IMR-90 (cell line): ENCODE measurements around the gene CLEC4M. TPM values are rescaled to one million over a fixed set of nuclear protein-coding genes. Genes with fewer than 3 reads are reported as not detected.

Source experiments
- ATAC-seq: fragments of 200-7000 bp; cut with Tn5 transposase; 2 replicates; pipeline ENCODE4 v1.9.1; 2020; ENCODE audit warnings: low read depth, mild to moderate bottlenecking, moderate library complexity
- BruUV-seq: library from RNA; stranded (reverse); fragments of 400-500 nt; replicated peaks from 2 replicates; lab custom pipeline; 2021; lab: Mats Ljungman, UMichigan
- CTCF ChIA-PET: fragments of 300-600 bp; formaldehyde crosslinking; extraction: SDS; loops from one replicate; lab custom pipeline; 2021; ENCODE audit warnings: antibody characterized with exemption; lab: Yijun Ruan, JAX
- POLR2A ChIA-PET: fragments of 300-600 bp; sonication (Branson Sonifier 250); formaldehyde crosslinking; loops from one replicate; lab custom pipeline; 2022; ENCODE audit warnings: antibody characterized with exemption; ENCODE audit not compliant: unreplicated experiment; lab: Charles Lee
- DNase-seq: peaks from one replicate; pipeline ENCODE4 v3.0.0; 2013
- H2AFZ ChIP-seq: replicated peaks from 2 replicates; pipeline ENCODE3; 2013; ENCODE audit warnings: low read length, mild to moderate bottlenecking; ENCODE audit not compliant: poor library complexity
- H2AK5ac ChIP-seq: 2 replicates; pipeline ENCODE4 v1.6.1; 2013; ENCODE audit warnings: low read depth, low read length, inconsistent platforms
- H2AK9ac ChIP-seq: replicated peaks from 2 replicates; pipeline ENCODE3; 2013; ENCODE audit warnings: mild to moderate bottlenecking, low read depth, low read length, moderate library complexity; ENCODE audit not compliant: poor library complexity
- H2BK120ac ChIP-seq: 2 replicates; pipeline ENCODE4 v1.6.1; 2013; ENCODE audit warnings: low read depth, low read length, inconsistent platforms
- H2BK15ac ChIP-seq: 3 replicates; pipeline ENCODE4 v1.6.1; 2013; ENCODE audit warnings: low read depth, low read length, inconsistent platforms
- H2BK20ac ChIP-seq: 2 replicates; pipeline ENCODE4 v1.6.1; 2013; ENCODE audit warnings: low read depth, mild to moderate bottlenecking, inconsistent platforms, low read length, moderate library complexity
- H2BK5ac ChIP-seq: 2 replicates; pipeline ENCODE4 v1.6.1; 2013; ENCODE audit warnings: mild to moderate bottlenecking, low read depth, low read length, inconsistent platforms; ENCODE audit not compliant: poor library complexity, severe bottlenecking
- H3K14ac ChIP-seq: replicated peaks from 2 replicates; pipeline ENCODE4 v1.6.1; 2013; ENCODE audit warnings: low read depth, low read length, inconsistent platforms
- H3K18ac ChIP-seq: 2 replicates; pipeline ENCODE4 v1.6.1; 2013; ENCODE audit warnings: low read depth, low read length, control low read depth
- H3K23ac ChIP-seq: 2 replicates; pipeline ENCODE4 v1.6.1; 2013; ENCODE audit warnings: low read depth, low read length, inconsistent platforms
- H3K27ac ChIP-seq: 2 replicates; pipeline ENCODE4 v1.5.1; 2013; ENCODE audit warnings: mild to moderate bottlenecking, control low read depth, low read length; ENCODE audit not compliant: insufficient read depth
- H3K27me3 ChIP-seq: 2 replicates; pipeline ENCODE4 v1.6.1; 2013; ENCODE audit warnings: low read length; ENCODE audit not compliant: control insufficient read depth, insufficient read depth
- H3K36me3 ChIP-seq: 2 replicates; pipeline ENCODE4 v1.6.1; 2013; ENCODE audit warnings: low read length, mixed read lengths; ENCODE audit not compliant: control insufficient read depth, insufficient read depth
- H3K4ac ChIP-seq: 2 replicates; pipeline ENCODE4 v1.6.1; 2013; ENCODE audit warnings: low read depth, low read length, inconsistent platforms
- H3K4me1 ChIP-seq: 2 replicates; pipeline ENCODE4 v1.6.1; 2013; ENCODE audit warnings: low read length, mixed read lengths; ENCODE audit not compliant: control insufficient read depth, insufficient read depth
- H3K4me2 ChIP-seq: 2 replicates; pipeline ENCODE4 v1.6.1; 2013; ENCODE audit warnings: low read depth, mild to moderate bottlenecking, control low read depth, low read length, moderate library complexity
- H3K4me3 ChIP-seq: 2 replicates; pipeline ENCODE4 v1.5.1; 2013; ENCODE audit warnings: low read depth, mild to moderate bottlenecking, control low read depth, low read length, moderate library complexity; ENCODE audit not compliant: insufficient read depth
- H3K56ac ChIP-seq: 2 replicates; pipeline ENCODE4 v1.6.1; 2013; ENCODE audit warnings: low read length, inconsistent platforms; ENCODE audit not compliant: insufficient read depth; ENCODE audit errors: extremely low read depth
- H3K79me1 ChIP-seq, 2 experiments: 2 replicates each; pipeline ENCODE4 v1.6.1; 2013; ENCODE audit warnings: low read length in 2 of 2, inconsistent platforms in 1 of 2, low read depth in 1 of 2
- H3K9ac ChIP-seq: 2 replicates; pipeline ENCODE4 v1.6.1; 2013; ENCODE audit warnings: low read depth, low read length, control low read depth
- H3K9me1 ChIP-seq: 2 replicates; pipeline ENCODE4 v1.6.1; 2013; ENCODE audit warnings: low read length, inconsistent platforms; ENCODE audit not compliant: insufficient read depth
- H3K9me3 ChIP-seq: 2 replicates; pipeline ENCODE4 v1.6.1; 2013; ENCODE audit warnings: low read length; ENCODE audit not compliant: control insufficient read depth, insufficient read depth
- H4K20me1 ChIP-seq: 2 replicates; pipeline ENCODE4 v1.6.1; 2013; ENCODE audit warnings: low read length, inconsistent platforms; ENCODE audit not compliant: insufficient read depth
- H4K5ac ChIP-seq: 2 replicates; pipeline ENCODE4 v1.6.1; 2013; ENCODE audit warnings: mild to moderate bottlenecking, low read depth, low read length, control low read depth
- H4K8ac ChIP-seq, 2 experiments: 2 replicates each; pipeline ENCODE4 v1.6.1; 2013; ENCODE audit warnings: low read depth in 2 of 2, low read length in 2 of 2, control low read depth in 1 of 2, inconsistent platforms in 1 of 2
- H4K91ac ChIP-seq: 2 replicates; pipeline ENCODE4 v1.6.1; 2013; ENCODE audit warnings: low read depth, low read length, inconsistent platforms; ENCODE audit not compliant: insufficient read depth
- CHD1 ChIP-seq: IDR thresholded peaks from 2 replicates; pipeline ENCODE4 v1.6.1; 2012; ENCODE audit warnings: low read depth, low read length, improper control_type of control experiment
- FOS ChIP-seq: fragments of 150-350 bp; IDR thresholded peaks from 2 replicates; pipeline ENCODE4 v1.6.1; 2016; ENCODE audit warnings: low read depth, low read length
- MAFK ChIP-seq: IDR thresholded peaks from 2 replicates; pipeline ENCODE4 v1.6.1; 2012; ENCODE audit warnings: low read depth, low read length, improper control_type of control experiment
- MAZ ChIP-seq: IDR thresholded peaks from 2 replicates; pipeline ENCODE4 v1.6.1; 2012; ENCODE audit warnings: low read depth, mild to moderate bottlenecking, low read length, improper control_type of control experiment, moderate library complexity, borderline replicate concordance
- MXI1 ChIP-seq: IDR thresholded peaks from 2 replicates; pipeline ENCODE4 v1.6.1; 2012; ENCODE audit warnings: low read depth, mild to moderate bottlenecking, low read length, moderate library complexity, borderline replicate concordance
- POLR2A ChIP-seq: IDR thresholded peaks from 2 replicates; pipeline ENCODE4 v1.6.1; 2012; ENCODE audit warnings: mild to moderate bottlenecking, low read depth, low read length
- RAD21 ChIP-seq: IDR thresholded peaks from 2 replicates; pipeline ENCODE4 v1.6.1; 2012; ENCODE audit warnings: low read length, improper control_type of control experiment
- RCOR1 ChIP-seq: IDR thresholded peaks from 2 replicates; pipeline ENCODE4 v1.6.1; 2012; ENCODE audit warnings: mild to moderate bottlenecking, low read length, improper control_type of control experiment; ENCODE audit not compliant: insufficient replicate concordance
- SMC3 ChIP-seq: fragments of 150-350 bp; IDR thresholded peaks from 2 replicates; pipeline ENCODE4 v1.6.1; 2016; ENCODE audit warnings: low read depth, mild to moderate bottlenecking, antibody characterized with exemption, low read length, moderate library complexity
- WGBS, 2 experiments: methylation state at CpG; one replicate each; pipeline versions ENCODE4 v1.1.5 to v1.1.7; 2013; ENCODE audit warnings: missing lambda C conversion rate in 2 of 2; ENCODE audit not compliant: insufficient read length in 1 of 2; ENCODE audit errors: extremely low coverage in 2 of 2; 5-methylcytosine and 5-hydroxymethylcytosine counted together
- dilution Hi-C: fragments of 300-500 bp; cut with HindIII; formaldehyde crosslinking; loops from one replicate; pipeline ENCODE4 v1.14.3; 2018; ENCODE audit warnings: low sequenced_read_pairs; ENCODE audit not compliant: unreplicated experiment
- in situ Hi-C: fragments of 300-500 bp; cut with MboI; formaldehyde crosslinking; loops from 3 replicates; pipeline ENCODE4 v1.14.3; 2019; ENCODE audit warnings: low sequenced_read_pairs, inconsistent platforms, mixed read lengths
- intact Hi-C: fragments of 100-400 bp; cut with micrococcal nuclease; formaldehyde crosslinking; loops from 2 replicates; pipeline ENCODE4 v1.10.0; 2022
- polyA plus RNA-seq, 3 experiments: library from polyadenylated mRNA; depleted of rRNA; stranded (reverse); fragments of >200 nt; gene quantifications; 2 replicates each; pipeline ENCODE4 v1.2.3, GENCODE V29; 2012; ENCODE audit warnings: low replicate concordance in 1 of 3
- total RNA-seq: library from RNA; depleted of rRNA; stranded (reverse); fragments of >200 nt; gene quantifications from 2 replicates; pipeline ENCODE4 v1.2.3, GENCODE V29; 2012
- TF ChIP-seq, protein P1 (sequence below): conservative IDR thresholded peaks from 2 replicates; pipeline ENCODE4 v1.5.1; 2012; ENCODE audit warnings: mild to moderate bottlenecking, low read depth, low read length, improper control_type of control experiment
- TF ChIP-seq, protein P2 (sequence below): fragments of 150-350 bp; IDR thresholded peaks from 2 replicates; pipeline ENCODE4 v1.6.1; 2017; ENCODE audit warnings: mild to moderate bottlenecking, antibody characterized with exemption, low read length, low read depth

Gene CLEC4M
- total and polyA plus RNA-seq, 2 of the 4 experiments (the other 2 are of a cell fraction), result not detected

DNA sequence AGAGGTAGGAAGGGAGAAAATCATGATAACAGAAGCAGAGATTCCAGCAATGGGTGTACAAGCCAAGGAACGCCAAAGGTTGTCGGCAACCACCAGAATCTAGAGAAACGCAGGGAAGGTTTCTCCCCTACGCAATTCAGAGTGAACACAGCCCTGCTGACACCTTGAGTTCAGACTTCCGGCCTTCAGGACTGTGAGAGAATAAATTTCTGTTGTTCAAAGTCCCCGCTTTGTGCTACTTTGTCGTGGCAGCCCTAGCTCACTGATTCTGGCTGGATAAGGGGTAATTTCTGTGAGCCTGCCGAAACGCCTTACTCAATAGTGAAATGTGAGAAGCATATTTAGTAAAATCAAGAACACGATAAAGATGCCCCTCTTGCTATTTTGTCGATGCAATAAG, 25.8 kb upstream of the CLEC4M start:
- Histone ChIP-seq H3K27ac (no peak overlapping the region), H3K18ac (no peak overlapping the region), H3K27me3 (peaks cover 15% of the 10 kb centered on the region), H3K23ac (no peak overlapping the region), H2AK9ac (no peak overlapping the region), H2AFZ (no peak overlapping the region), H4K5ac (no peak overlapping the region), H3K9me3 (no peaks in the 10 kb centered on the region), H2AK5ac (no peak overlapping the region), H2BK120ac (no peak overlapping the region), H3K4ac (no peak overlapping the region), H3K9ac (no peak overlapping the region), H3K36me3 (no peaks in the 10 kb centered on the region), H3K14ac (no peak overlapping the region), H3K4me1 (no peaks in the 10 kb centered on the region), H4K91ac (no peak overlapping the region), H3K9me1 (no peaks in the 10 kb centered on the region), H3K4me3 (no peak overlapping the region), H3K4me2 (no peak overlapping the region), H4K20me1 (no peaks in the 10 kb centered on the region), H3K56ac (no peak overlapping the region), H3K79me1 (no peaks in the 10 kb centered on the region), H4K8ac (no peak overlapping the region), H2BK20ac (no peak overlapping the region), H2BK15ac (no peak overlapping the region), H2BK5ac (no peak overlapping the region)
- intact Hi-C loops (no loop called here), dilution Hi-C loops (no loop called here), in situ Hi-C loops (no loop called here)
- ChIA-PET CTCF (no interaction called here), POLR2A (no interaction called here)
- ATAC-seq, result no peak
- DNase-seq, result no peak
- no peak for TF ChIP-seq CHD1
- no peak for TF ChIP-seq FOS
- TF ChIP-seq MAZ, result no peak
- no peak for TF ChIP-seq RCOR1
- no peak for TF ChIP-seq SMC3
- TF ChIP-seq, protein P1, sequence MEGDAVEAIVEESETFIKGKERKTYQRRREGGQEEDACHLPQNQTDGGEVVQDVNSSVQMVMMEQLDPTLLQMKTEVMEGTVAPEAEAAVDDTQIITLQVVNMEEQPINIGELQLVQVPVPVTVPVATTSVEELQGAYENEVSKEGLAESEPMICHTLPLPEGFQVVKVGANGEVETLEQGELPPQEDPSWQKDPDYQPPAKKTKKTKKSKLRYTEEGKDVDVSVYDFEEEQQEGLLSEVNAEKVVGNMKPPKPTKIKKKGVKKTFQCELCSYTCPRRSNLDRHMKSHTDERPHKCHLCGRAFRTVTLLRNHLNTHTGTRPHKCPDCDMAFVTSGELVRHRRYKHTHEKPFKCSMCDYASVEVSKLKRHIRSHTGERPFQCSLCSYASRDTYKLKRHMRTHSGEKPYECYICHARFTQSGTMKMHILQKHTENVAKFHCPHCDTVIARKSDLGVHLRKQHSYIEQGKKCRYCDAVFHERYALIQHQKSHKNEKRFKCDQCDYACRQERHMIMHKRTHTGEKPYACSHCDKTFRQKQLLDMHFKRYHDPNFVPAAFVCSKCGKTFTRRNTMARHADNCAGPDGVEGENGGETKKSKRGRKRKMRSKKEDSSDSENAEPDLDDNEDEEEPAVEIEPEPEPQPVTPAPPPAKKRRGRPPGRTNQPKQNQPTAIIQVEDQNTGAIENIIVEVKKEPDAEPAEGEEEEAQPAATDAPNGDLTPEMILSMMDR, result no peak
- no peak for TF ChIP-seq POLR2A
- TF ChIP-seq, protein P2, sequence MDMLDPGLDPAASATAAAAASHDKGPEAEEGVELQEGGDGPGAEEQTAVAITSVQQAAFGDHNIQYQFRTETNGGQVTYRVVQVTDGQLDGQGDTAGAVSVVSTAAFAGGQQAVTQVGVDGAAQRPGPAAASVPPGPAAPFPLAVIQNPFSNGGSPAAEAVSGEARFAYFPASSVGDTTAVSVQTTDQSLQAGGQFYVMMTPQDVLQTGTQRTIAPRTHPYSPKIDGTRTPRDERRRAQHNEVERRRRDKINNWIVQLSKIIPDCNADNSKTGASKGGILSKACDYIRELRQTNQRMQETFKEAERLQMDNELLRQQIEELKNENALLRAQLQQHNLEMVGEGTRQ, result no peak
- TF ChIP-seq MAFK, result no peak
- no peak for TF ChIP-seq RAD21
- TF ChIP-seq MXI1, result no peak
- BruUV-seq, result no TSS peak
- WGBS, 2 experiments, result no CpG with 5 or more reads among the region's 11 CpGs
